GM21528 (cell line): ENCODE data around the gene MATN1.
A peak's percentile ranks its signal among the peaks of the same experiment; 100 is the strongest.

ENCODE experiments used
- ATAC-seq: cut with Tn5 transposase; IDR thresholded peaks from one replicate; pipeline ENCODE4 v1.9.1; 2021; ENCODE audit warnings: mild to moderate bottlenecking, moderate library complexity; ENCODE audit not compliant: unreplicated experiment, low FRiP score

MATN1 gene

GRCh38 chr1:30746212-30747032 lies 23.0 kb upstream of the MATN1 start:
- ATAC-seq: no peak

- ATAC-seq: no peak
Measured at GRCh38 chr1:30745834-30746208, 22.4 kb upstream of the MATN1 start.

GRCh38 chr1:30745156-30745833 lies 21.9 kb upstream of the MATN1 start:
- ATAC-seq: no peak

- peak; percentile 45 for ATAC-seq
Measured at GRCh38 chr1:30744060-30744756, 20.8 kb upstream of the MATN1 start.

GRCh38 chr1:30743584-30744059 lies 20.2 kb upstream of the MATN1 start:
- peak; percentile 34 for ATAC-seq

GRCh38 chr1:30742963-30743559 lies 19.7 kb upstream of the MATN1 start:
- no peak for ATAC-seq

- no peak for ATAC-seq
Measured at GRCh38 chr1:30742300-30742962, 19.0 kb upstream of the MATN1 start.

GRCh38 chr1:30741239-30741894 lies 18.0 kb upstream of the MATN1 start:
- no peak for ATAC-seq

- no peak for ATAC-seq
Measured at GRCh38 chr1:30740251-30741238, 17.2 kb upstream of the MATN1 start.

GRCh38 chr1:30739601-30740000 lies 16.2 kb upstream of the MATN1 start:
- no peak for ATAC-seq

- ATAC-seq: no peak
Measured at GRCh38 chr1:30738715-30739559, 15.6 kb upstream of the MATN1 start.

- ATAC-seq: no peak
Measured at GRCh38 chr1:30738040-30738714, 14.8 kb upstream of the MATN1 start.

- no peak for ATAC-seq
Measured at GRCh38 chr1:30737357-30738039, 14.1 kb upstream of the MATN1 start.

GRCh38 chr1:30735668-30736498 lies 12.5 kb upstream of the MATN1 start:
- ATAC-seq: no peak

GRCh38 chr1:30735124-30735523 lies 11.7 kb upstream of the MATN1 start:
- ATAC-seq: no peak

GRCh38 chr1:30734580-30734979 lies 11.2 kb upstream of the MATN1 start:
- ATAC-seq: no peak
